GM10266 (cell line): ENCODE measurements around the gene EPHB1.

ENCODE experiments used
- DNase-seq: peaks from one replicate; pipeline ENCODE4 v3.0.0; 2012; ENCODE audit errors: extremely low spot score
- TF ChIP-seq, protein P1 (sequence below): IDR thresholded peaks from 2 replicates; pipeline ENCODE4 v1.5.1; 2012; ENCODE audit warnings: mild to moderate bottlenecking, low read depth; ENCODE audit not compliant: control insufficient read depth, insufficient read depth; ENCODE audit errors: missing control alignments

Gene EPHB1

DNA sequence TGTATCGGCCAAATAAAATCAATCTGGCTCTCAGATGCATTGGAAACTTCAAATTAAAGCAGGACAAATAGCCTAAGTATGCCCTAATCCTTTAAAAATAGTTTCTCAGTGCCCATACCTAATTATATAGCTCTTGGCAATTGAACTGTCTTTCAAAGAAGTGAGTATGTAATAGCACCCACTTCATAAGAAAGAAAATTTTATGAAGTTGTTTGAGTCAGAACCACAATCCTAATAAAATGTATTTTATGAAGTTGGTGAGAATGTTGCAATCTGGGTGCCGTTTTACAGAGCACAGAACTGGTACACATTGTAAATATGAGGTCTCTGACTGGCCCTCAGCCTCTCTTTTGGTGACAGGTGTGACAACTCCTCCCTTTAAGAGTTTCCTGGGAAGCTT is 45.4 kb downstream of the EPHB1 start:
- TF ChIP-seq, protein P1, sequence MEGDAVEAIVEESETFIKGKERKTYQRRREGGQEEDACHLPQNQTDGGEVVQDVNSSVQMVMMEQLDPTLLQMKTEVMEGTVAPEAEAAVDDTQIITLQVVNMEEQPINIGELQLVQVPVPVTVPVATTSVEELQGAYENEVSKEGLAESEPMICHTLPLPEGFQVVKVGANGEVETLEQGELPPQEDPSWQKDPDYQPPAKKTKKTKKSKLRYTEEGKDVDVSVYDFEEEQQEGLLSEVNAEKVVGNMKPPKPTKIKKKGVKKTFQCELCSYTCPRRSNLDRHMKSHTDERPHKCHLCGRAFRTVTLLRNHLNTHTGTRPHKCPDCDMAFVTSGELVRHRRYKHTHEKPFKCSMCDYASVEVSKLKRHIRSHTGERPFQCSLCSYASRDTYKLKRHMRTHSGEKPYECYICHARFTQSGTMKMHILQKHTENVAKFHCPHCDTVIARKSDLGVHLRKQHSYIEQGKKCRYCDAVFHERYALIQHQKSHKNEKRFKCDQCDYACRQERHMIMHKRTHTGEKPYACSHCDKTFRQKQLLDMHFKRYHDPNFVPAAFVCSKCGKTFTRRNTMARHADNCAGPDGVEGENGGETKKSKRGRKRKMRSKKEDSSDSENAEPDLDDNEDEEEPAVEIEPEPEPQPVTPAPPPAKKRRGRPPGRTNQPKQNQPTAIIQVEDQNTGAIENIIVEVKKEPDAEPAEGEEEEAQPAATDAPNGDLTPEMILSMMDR: no peak
- no peak for DNase-seq

DNA sequence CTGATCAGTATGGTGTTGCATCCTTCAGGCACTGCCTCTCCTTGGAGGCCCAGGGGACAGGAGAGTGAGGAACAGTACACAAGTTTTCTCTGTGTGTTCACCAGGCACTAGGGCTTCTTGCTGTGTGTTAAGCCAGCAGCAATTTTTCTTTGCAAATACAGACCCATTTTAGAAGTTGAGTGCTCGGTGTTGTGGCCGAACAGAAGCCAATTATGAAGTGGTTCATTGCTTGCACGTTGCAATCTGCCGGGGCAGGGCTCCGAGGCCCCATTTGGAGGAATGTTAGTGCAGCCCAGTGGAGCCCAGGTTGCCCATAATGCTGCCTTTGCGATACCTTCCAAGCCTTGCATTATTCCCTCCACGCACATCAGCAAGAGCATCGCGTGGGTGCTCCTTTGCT is 51.0 kb downstream of the EPHB1 start:
- TF ChIP-seq, protein P1: no peak
- no peak for DNase-seq

DNA sequence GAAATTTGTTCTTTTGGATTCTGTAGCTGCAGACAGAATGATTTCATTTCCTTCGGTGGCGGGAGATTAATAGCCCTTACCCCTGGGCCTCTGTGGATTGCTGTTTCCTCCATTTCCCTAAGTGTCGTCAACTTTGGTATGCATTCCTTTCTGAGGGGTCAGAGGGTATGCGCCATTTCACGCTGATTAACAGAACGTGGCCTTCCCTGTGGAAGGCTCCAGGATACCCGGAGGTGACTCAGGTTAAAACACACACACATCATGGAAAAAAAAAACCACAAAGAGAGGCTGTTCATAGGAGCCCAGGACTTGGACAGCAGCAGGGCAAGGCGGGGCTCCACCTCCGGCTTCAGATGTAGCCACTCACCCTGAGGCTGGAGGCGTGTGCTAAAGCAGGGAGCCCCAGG is 51.9 kb downstream of the EPHB1 start:
- TF ChIP-seq, protein P1: no peak
- no peak for DNase-seq

DNA sequence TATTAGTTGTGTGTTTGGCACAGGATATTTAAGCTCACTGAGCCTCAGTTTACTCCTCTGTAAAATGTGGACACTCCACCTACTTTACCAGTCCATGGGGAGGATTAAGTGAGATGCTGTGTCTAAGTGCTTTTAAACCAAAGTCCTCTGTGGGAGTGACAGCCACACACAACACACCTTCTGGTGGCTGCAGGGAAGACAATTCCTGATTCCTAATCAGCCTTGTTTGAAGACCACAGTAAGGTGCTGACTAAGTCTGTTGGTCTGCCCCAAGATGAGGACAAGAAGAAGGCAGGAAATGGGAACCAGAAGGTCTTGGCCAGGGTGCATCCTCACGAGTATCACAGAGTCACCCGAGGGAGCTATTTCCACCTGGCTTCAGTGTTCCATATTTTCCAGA is 52.3 kb downstream of the EPHB1 start:
- no peak for DNase-seq
- TF ChIP-seq, protein P1: no peak

DNA sequence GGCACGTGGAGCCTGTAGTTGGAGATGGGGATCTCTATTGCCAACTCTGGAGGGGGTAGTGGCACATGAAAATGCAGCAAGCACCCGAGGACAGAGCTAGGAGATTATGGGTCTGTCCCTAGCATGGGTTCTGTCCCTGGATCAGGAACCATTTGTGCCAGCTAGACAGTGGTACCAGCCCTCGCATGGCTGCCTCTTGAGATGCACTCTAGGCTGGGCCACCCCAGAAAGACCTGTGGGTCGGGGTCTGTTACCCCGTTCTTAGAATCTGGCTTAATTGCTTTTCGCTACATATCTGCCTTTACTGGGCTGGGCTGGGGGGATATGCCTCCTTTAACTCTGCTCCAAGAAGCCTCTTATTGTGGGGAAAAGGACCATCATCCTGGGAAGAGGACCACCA is 54.5 kb downstream of the EPHB1 start:
- TF ChIP-seq, protein P1: no peak
- no peak for DNase-seq

DNA sequence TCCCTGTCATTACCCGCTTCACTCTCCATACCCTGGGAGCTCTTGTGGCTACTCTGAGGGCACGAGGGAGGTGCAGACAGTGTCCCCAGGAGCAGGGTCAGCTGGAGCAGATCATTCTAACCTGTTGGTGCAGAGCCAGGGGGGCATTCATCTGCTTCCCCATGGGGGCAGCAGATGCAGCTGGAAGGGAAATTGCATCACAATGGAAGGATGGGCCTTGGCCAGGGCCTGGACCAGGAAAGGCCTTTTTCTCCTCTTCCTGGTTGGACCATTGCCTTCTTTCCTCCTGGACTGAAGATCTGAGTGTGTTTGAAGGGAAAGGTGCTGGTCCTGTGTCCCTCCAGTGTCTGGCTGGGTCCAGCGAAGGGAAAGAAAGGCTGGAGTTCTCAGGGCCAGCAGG is 55.7 kb downstream of the EPHB1 start:
- DNase-seq: no peak
- TF ChIP-seq, protein P1: no peak

DNA sequence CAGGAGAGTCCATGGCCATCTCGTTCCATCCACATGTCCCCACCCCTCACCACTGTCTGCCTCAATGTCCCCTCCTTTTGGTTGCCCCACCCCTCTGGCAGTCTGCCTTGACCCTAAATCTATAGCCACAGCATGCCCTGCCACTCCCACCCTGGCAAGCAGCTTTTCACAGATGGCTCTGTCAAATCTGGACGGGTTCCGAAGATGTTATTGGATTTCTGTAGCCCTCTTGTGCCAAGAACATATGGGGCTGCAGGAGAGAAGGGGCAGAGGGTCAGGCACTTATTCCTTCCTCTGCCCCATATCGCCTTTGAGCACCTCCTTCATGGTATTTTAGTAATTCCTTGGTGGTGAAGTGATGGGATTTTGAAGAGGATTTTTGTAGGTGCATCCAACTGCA is 57.1 kb downstream of the EPHB1 start:
- TF ChIP-seq, protein P1: no peak
- no peak for DNase-seq
